Activated CD4-positive, alpha-beta T cell treated with anti-CD3 and anti-CD28 coated beads, Interleukin-2, amount 10 ng/mL, durations not matched to agents 24 days and 14 days (primary cell): ENCODE results near the gene SPAG9. TPM values are rescaled to one million over a fixed set of nuclear protein-coding genes. Genes with fewer than 3 reads are reported as not detected.
"Not testable (repeated sequence)": the region's sequence is repeated elsewhere in the genome, so short reads cannot be mapped to it uniquely, and the experiment has no call there.

Experiments
- DNase-seq: peaks from one replicate; pipeline ENCODE4 v3.0.0; 2022
- H3K27ac Mint-ChIP-seq: one replicate; pipeline ENCODE4 v1.8.0; 2022; ENCODE audit warnings: mild to moderate bottlenecking, mixed read lengths
- H3K27me3 Mint-ChIP-seq: one replicate; pipeline ENCODE4 v1.8.0; 2022; ENCODE audit warnings: mixed read lengths
- H3K36me3 Mint-ChIP-seq: one replicate; pipeline ENCODE4 v1.8.0; 2022; ENCODE audit warnings: low read depth, mild to moderate bottlenecking, mixed read lengths
- H3K4me1 Mint-ChIP-seq: one replicate; pipeline ENCODE4 v1.8.0; 2021; ENCODE audit warnings: mixed read lengths
- H3K4me3 Mint-ChIP-seq: one replicate; pipeline ENCODE4 v1.8.0; 2022; ENCODE audit warnings: mild to moderate bottlenecking, moderate library complexity, mixed read lengths
- H3K9me3 Mint-ChIP-seq: one replicate; pipeline ENCODE4 v1.8.0; 2021; ENCODE audit warnings: mixed read lengths
- intact Hi-C: fragments of 100-400 bp; cut with micrococcal nuclease; formaldehyde crosslinking; loops from one replicate; pipeline ENCODE4 v1.15.1; 2023
- total RNA-seq: library from RNA; stranded (reverse); gene quantifications from 2 replicates; pipeline ENCODE4 v1.2.3, GENCODE V29; 2022

SPAG9 gene
- total RNA-seq, 1 donor from 2014 or later = 47.5 TPM

- Mint-ChIP-seq H3K9me3 (no peaks in the 10 kb centered on the region), H3K4me3 (no peak within 1 kb of the TSS), H3K36me3 (peaks cover 29% of the 10 kb centered on the region), H3K27me3 (no peaks in the 10 kb centered on the region), H3K4me1 (peaks cover 23% of the 10 kb centered on the region), H3K27ac (no peak within 1 kb of the TSS)
- intact Hi-C loops = loop anchor here (1.0 to 5.0 kb wide), 7 partner anchors 13 to 446 kb away; partner anchors contain the start of genes ANKRD40, MBTD1, NME2 and TOB1
- DNase-seq = peak; percentile 100
These were observed 32.8 kb upstream of the SPAG9 start, which contains the start of gene NME1 for GRCh38 chr17:51153210-51154072. NME1 (plus strand) TSS chr17:51153559; CDS start chr17:51155655, 2,096 bp downstream.

DNA sequence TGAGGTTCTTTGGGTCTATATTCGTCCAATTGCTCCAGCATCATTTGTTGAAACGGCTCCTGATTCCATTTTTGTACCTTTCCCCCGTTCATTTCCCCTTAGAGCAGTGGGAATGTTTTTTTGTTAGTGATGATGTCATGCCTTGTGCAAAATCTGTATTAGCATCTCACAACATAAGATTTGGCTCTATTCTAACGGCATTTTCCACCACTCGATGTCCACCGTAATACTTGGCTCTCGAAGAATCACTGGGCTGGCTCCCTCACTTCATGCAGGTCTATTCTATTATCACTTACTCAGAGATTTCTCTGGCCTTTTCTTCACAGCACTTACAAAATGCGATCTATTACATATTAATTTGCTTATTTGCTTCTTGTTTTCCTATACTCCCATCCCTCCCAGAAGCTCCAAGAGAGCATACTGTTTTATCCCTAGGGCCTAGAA is 32.1 kb upstream of the SPAG9 start:
- Mint-ChIP-seq H3K4me1 (peaks cover 22% of the 10 kb centered on the region), H3K36me3 (peaks cover 24% of the 10 kb centered on the region), H3K27ac (no peak overlapping the region), H3K4me3 (no peak overlapping the region), H3K9me3 (no peaks in the 10 kb centered on the region), H3K27me3 (no peaks in the 10 kb centered on the region)
- intact Hi-C loops = loop anchor here (1.0 to 5.0 kb wide), 7 partner anchors 14 to 445 kb away; partner anchors contain the start of genes ANKRD40, MBTD1, NME2 and TOB1
- no peak for DNase-seq

DNA sequence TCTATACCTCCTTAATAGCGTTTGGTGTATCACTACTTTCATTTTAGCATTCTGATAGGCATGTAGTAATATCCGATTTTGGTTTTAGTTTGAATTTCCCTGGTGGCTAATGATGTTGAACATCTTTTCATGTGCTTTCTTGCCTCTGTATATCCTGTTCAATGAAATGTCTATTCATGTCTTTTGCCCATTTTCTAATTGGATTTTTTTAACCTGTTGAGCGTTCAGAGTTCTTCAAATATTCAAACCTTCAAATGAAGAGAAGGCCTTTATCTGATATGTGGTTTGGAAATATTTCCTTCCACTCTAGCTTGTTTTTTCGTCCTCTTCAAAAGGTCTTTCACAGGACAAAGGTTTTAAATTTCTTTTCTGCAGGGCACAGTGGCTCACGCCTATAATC is 30.3 kb upstream of the SPAG9 start:
- Mint-ChIP-seq H3K9me3 (no peaks in the 10 kb centered on the region), H3K4me1 (peaks cover 27% of the 10 kb centered on the region), H3K36me3 (peaks cover 7% of the 10 kb centered on the region), H3K27ac (no peak overlapping the region), H3K27me3 (no peaks in the 10 kb centered on the region), H3K4me3 (no peak overlapping the region)
- intact Hi-C loops = loop anchor here (5.0 kb wide), 1 partner anchor 444 kb away; the partner anchor contains the start of gene ANKRD40
- no peak for DNase-seq

DNA sequence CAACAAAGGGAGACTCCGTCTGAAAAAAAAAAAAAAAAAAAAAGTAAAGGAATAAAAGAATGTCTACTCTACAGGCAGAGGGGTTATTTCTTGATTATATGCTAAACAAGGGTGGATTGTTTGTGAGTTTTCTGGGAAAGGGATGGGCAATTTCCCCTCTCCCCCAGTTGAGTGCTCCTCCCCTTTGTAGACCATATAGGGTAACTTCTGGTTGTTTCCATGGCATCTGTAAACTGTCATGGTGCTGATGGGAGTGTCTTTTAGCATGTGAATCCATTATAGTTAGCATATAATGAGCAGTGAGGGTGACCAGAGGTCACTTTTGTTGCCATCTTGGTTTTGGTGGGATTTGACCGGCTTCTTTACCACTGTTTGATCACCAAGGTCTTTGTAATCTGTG is 28.5 kb upstream of the SPAG9 start:
- H3K4me3 Mint-ChIP-seq = no peak overlapping the region
- H3K4me1 Mint-ChIP-seq = peaks cover 16% of the 10 kb centered on the region
- no peak for DNase-seq
- H3K36me3 Mint-ChIP-seq = no peaks in the 10 kb centered on the region
- no peaks in the 10 kb centered on the region for H3K9me3 Mint-ChIP-seq
- H3K27ac Mint-ChIP-seq = no peak overlapping the region
- no peaks in the 10 kb centered on the region for H3K27me3 Mint-ChIP-seq
- intact Hi-C loops = loop anchor here (10.0 kb wide), 1 partner anchor 364 kb away; no protein-coding TSS in a partner anchor

GRCh38 chr17:51147650-51148049 is 27.0 kb upstream of the SPAG9 start:
- H3K4me1 Mint-ChIP-seq = peaks cover 16% of the 10 kb centered on the region
- peak overlapping the region; percentile 83 for H3K27ac Mint-ChIP-seq
- no peaks in the 10 kb centered on the region for H3K27me3 Mint-ChIP-seq
- no peak for DNase-seq
- H3K9me3 Mint-ChIP-seq = no peaks in the 10 kb centered on the region
- peak overlapping the region; percentile 8 for H3K4me3 Mint-ChIP-seq
- no peaks in the 10 kb centered on the region for H3K36me3 Mint-ChIP-seq
- intact Hi-C loops = loop anchor here (1.0 to 10.0 kb wide), 2 partner anchors 26 to 363 kb away; no protein-coding TSS in a partner anchor

GRCh38 chr17:51144266-51145022 is 23.8 kb upstream of the SPAG9 start:
- no peak overlapping the region for H3K4me3 Mint-ChIP-seq
- no peak for DNase-seq

GRCh38 chr17:51142597-51142996 is 21.9 kb upstream of the SPAG9 start:
- Mint-ChIP-seq H3K4me3 (no peak overlapping the region), H3K4me1 (peaks cover 10% of the 10 kb centered on the region), H3K27ac (no peak overlapping the region), H3K36me3 (no peaks in the 10 kb centered on the region), H3K27me3 (no peaks in the 10 kb centered on the region), H3K9me3 (no peaks in the 10 kb centered on the region)
- intact Hi-C loops = loop anchor here (10.0 kb wide), 1 partner anchor 358 kb away; no protein-coding TSS in a partner anchor
- no peak for DNase-seq

More at GRCh38 chr17:51144266-51145022, 23.8 kb upstream of the SPAG9 start:
- no peak overlapping the region for H3K27ac Mint-ChIP-seq
- H3K9me3 Mint-ChIP-seq = no peaks in the 10 kb centered on the region
- intact Hi-C loops = loop anchor here (10.0 kb wide), 1 partner anchor 360 kb away; no protein-coding TSS in a partner anchor
- peaks cover 14% of the 10 kb centered on the region for H3K4me1 Mint-ChIP-seq
- H3K36me3 Mint-ChIP-seq = no peaks in the 10 kb centered on the region
- H3K27me3 Mint-ChIP-seq = no peaks in the 10 kb centered on the region

DNA sequence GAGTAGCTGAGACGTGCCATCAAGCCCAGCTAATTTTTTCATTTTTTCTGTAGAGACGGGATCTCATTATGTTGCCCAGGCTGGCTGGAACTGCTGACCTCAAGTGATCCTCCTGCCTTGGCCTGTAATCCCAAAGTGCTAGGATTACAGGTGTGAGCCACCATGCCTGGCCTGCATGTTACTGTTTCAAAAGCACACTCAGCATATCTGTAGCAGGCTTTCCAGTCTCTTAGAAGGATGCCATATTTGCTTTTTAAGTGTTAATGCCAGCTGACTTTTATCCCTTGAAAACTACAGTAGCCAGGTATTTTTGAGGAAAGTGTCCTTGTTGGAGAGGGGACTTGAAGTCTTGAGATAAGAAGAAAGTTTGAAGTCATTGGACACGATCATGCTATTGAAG is 15.3 kb upstream of the SPAG9 start:
- no peak for DNase-seq
- H3K9me3 Mint-ChIP-seq = no peaks in the 10 kb centered on the region
- peaks cover 8% of the 10 kb centered on the region for H3K4me1 Mint-ChIP-seq
- intact Hi-C loops = no loop called here
- no peaks in the 10 kb centered on the region for H3K36me3 Mint-ChIP-seq
- no peak overlapping the region for H3K27ac Mint-ChIP-seq
- H3K27me3 Mint-ChIP-seq = no peaks in the 10 kb centered on the region
- H3K4me3 Mint-ChIP-seq = no peak overlapping the region

- Mint-ChIP-seq H3K27ac (no peak overlapping the region), H3K9me3 (no peaks in the 10 kb centered on the region), H3K4me3 (no peak overlapping the region), H3K4me1 (peaks cover 8% of the 10 kb centered on the region), H3K27me3 (no peaks in the 10 kb centered on the region), H3K36me3 (no peaks in the 10 kb centered on the region)
- no peak for DNase-seq
- intact Hi-C loops = no loop called here
These were observed 12.7 kb upstream of the SPAG9 start for GRCh38 chr17:51133365-51133764.

DNA sequence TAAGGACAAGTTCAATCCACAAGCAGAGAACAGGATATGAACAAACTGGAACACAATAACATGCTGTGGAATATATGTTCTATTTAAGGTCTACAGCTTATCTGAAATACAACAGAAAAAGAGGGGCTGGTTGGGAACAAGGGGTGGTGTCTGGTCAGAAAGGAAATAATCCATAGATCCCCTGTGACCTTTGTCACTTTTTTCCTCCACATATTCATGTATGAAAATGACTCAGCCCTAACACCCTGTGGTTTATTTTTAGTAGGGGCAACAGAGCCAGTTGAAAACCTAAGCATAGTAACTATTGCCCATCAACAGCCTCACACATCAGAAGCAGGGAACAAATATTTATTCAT is 12.3 kb upstream of the SPAG9 start:
- H3K4me1 Mint-ChIP-seq = peaks cover 8% of the 10 kb centered on the region
- H3K27ac Mint-ChIP-seq = no peak overlapping the region
- H3K9me3 Mint-ChIP-seq = no peaks in the 10 kb centered on the region
- intact Hi-C loops = no loop called here
- no peaks in the 10 kb centered on the region for H3K27me3 Mint-ChIP-seq
- DNase-seq = no peak
- H3K36me3 Mint-ChIP-seq = no peaks in the 10 kb centered on the region
- no peak overlapping the region for H3K4me3 Mint-ChIP-seq

DNA sequence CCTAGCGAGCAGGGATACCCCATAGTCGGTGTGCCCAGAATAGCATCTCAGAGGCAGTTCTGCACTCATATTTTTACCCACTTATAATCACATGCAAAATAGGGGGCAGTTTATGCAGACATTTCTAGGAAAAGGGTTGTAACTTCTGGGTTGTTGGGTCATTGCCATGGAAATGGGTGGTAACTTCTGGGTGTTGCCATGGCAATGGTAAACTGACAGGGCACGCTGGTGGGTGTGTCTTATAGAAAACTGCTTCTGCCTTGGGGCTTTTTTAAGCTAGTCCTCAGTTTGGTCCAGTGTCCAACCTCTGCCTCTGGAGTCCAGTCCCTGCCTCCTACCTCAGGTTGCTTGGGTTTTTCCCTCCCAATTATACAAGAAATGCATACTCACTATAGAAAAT is 7.4 kb upstream of the SPAG9 start:
- Mint-ChIP-seq H3K4me3 (no peak overlapping the region), H3K27ac (no peak overlapping the region), H3K9me3 (no peaks in the 10 kb centered on the region), H3K4me1 (peaks cover 6% of the 10 kb centered on the region), H3K27me3 (no peaks in the 10 kb centered on the region), H3K36me3 (no peaks in the 10 kb centered on the region)
- peak; percentile 62 for DNase-seq
- intact Hi-C loops = no loop called here

DNA sequence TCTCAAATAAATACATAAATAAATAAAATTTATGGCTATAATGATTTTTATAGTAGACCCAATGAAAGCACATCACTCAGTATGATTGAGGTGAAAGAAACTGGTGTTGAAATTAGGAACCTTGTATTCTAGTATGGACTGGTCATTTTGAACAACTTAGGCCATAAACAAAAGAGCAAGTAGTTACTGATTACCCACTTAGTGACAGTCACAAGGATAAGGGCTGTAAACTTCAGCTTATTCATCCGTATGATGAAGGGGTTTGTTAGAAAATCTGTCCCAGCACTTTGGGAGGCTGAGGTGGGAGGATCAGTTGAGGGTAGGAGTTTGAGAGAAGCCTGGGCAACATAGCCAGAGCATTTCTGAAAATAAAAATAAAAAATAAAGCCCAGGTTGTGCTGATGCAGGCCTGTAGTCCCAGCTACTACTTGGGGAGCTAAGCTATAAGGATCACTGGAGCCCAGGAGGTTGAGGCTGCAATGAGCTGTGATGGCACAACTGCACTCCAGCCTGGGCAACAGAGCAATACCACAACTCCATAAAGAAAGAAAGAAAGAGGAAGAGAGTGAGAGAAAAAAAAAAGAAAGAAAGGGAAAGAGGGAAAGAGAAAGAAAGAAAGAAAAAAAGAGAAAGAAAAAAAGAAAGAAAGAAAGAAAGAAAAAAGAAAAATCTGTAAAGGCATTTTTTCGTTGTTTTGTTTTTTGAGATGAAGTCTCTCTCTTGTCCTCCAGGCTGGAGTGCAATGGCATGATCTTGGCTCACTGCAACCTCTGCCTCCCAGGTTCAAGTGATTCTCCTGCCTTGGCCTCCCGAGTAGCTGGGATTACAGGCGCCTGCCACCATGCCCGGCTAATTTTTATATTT is 4.2 kb upstream of the SPAG9 start:
- no peak for DNase-seq
- H3K9me3 Mint-ChIP-seq = no peaks in the 10 kb centered on the region
- intact Hi-C loops = no loop called here
- peaks cover 3% of the 10 kb centered on the region for H3K36me3 Mint-ChIP-seq
- H3K4me1 Mint-ChIP-seq = peaks cover 18% of the 10 kb centered on the region
- no peak overlapping the region for H3K4me3 Mint-ChIP-seq
- H3K27ac Mint-ChIP-seq = no peak overlapping the region
- H3K27me3 Mint-ChIP-seq = peaks cover 1% of the 10 kb centered on the region

DNA sequence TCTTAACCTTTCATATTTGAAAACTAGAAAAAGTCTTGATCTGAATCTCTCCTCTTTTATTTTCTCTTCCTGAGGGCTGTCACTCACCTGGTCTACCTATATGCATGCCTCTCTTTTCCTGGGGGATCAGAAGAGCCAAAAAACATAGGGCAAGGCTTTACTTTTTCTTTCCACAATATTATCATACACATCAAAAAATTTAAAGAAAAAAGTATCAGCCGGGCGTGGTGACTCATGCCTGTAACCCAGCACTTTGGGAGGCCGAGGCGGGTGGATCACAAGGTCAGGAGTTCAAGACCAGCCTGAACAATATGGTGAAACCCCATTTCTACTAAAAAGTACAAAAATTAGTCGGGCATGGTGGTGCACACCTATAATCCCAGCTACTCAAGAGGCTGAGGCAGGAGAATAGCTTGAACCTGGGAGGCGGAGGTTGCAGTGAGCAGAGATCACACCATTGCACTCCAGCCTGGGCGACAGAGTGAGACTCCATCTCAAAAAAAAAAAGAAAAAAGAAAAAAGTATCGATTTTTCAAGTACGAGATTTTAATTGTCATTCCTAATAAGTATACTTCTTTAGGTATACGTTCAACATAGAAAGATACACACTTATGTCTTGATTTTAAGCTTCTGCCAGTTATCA is 1.9 kb upstream of the SPAG9 start:
- not testable (repeated sequence) for H3K36me3 Mint-ChIP-seq, H3K9me3 Mint-ChIP-seq, H3K27me3 Mint-ChIP-seq, DNase-seq
- Mint-ChIP-seq H3K27ac (peak overlapping the region; percentile 98), H3K4me3 (peak overlapping the region; percentile 12), H3K4me1 (peaks cover 29% of the 10 kb centered on the region)
- intact Hi-C loops = loop anchor here (1.0 kb wide), 1 partner anchor 121 kb away; no protein-coding TSS in a partner anchor
